Measurements from ENCODE around the gene CAPN3.

DNA sequence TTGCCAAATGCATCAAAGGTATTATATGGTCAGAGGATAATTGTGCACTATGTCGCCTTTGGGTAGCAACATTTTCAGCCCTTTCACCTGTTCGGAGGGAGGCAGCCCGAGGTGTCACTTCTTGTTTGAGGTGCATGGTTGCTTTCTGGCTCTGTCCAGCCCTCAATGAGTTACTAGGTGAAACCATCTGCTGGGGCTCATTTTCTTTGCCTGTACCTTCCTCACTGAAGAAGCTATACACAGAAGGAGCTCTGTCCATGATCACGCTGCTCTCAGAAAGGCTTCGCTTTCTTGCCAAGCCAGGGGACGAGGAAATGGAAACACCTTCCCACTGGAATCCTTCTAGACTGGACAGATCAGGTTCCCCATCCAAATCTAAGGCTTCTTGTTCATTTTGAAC is 89.0 kb downstream of the CAPN3 start:
- no peak for TF ChIP-seq CTCF (IDR thresholded peaks at IDR 0.05; ENCODE audit: insufficient read depth, low read length)
- TF ChIP-seq GABPA (IDR thresholded peaks at IDR 0.05; ENCODE audit: low read depth): no peak
- TF ChIP-seq POLR2AphosphoS5 (IDR thresholded peaks at IDR 0.05; ENCODE audit: low read depth): no peak
- no peak for TF ChIP-seq REST (IDR thresholded peaks at IDR 0.05; ENCODE audit: insufficient replicate concordance, low read depth)
- no peak for TF ChIP-seq SPI1 (IDR thresholded peaks at IDR 0.05; ENCODE audit: borderline replicate concordance, low read depth)

All from HL-60 (cell line).